ENCODE results near the gene JPH2. TPM values are rescaled to one million over a fixed set of nuclear protein-coding genes. Genes with fewer than 3 reads are reported as not detected.

JPH2 gene
- total and polyA plus RNA-seq, 10 of the 15 experiments (the other 5 are each of a cell fraction or from before 2014, with no cell fraction given), result 0.16 TPM; not detected in 9

GRCh38 chr20:44089987-44090674 is 96.9 kb downstream of the JPH2 start (continued):
- TF ChIP-seq, protein P1, sequence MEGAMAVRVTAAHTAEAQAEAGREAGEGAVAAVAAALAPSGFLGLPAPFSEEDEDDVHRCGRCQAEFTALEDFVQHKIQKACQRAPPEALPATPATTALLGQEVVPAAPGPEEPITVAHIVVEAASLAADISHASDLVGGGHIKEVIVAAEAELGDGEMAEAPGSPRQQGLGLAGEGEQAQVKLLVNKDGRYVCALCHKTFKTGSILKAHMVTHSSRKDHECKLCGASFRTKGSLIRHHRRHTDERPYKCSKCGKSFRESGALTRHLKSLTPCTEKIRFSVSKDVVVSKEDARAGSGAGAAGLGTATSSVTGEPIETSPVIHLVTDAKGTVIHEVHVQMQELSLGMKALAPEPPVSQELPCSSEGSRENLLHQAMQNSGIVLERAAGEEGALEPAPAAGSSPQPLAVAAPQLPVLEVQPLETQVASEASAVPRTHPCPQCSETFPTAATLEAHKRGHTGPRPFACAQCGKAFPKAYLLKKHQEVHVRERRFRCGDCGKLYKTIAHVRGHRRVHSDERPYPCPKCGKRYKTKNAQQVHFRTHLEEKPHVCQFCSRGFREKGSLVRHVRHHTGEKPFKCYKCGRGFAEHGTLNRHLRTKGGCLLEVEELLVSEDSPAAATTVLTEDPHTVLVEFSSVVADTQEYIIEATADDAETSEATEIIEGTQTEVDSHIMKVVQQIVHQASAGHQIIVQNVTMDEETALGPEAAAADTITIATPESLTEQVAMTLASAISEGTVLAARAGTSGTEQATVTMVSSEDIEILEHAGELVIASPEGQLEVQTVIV (IDR thresholded peaks at IDR 0.05; ENCODE audit: borderline replicate concordance, partially characterized antibody), result no peak
- TF ChIP-seq, protein P2, sequence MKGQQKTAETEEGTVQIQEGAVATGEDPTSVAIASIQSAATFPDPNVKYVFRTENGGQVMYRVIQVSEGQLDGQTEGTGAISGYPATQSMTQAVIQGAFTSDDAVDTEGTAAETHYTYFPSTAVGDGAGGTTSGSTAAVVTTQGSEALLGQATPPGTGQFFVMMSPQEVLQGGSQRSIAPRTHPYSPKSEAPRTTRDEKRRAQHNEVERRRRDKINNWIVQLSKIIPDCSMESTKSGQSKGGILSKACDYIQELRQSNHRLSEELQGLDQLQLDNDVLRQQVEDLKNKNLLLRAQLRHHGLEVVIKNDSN (IDR thresholded peaks at IDR 0.05; ENCODE audit: borderline replicate concordance, extremely low read length, insufficient read depth, low read depth, low read length), result peak; percentile 90
- no peak for TF ChIP-seq ATF2 (IDR thresholded peaks at IDR 0.05; ENCODE audit: low read length)
- no peak for TF ChIP-seq NR2C1 (IDR thresholded peaks at IDR 0.05)
- no peak for TF ChIP-seq STAT3 (IDR thresholded peaks at IDR 0.05; ENCODE audit: low read depth, low read length)
- peak; percentile 67 for TF ChIP-seq NFYA (IDR thresholded peaks at IDR 0.05; ENCODE audit: borderline replicate concordance, low read depth, low read length)
- peak; percentile 85 for TF ChIP-seq SP1 (IDR thresholded peaks at IDR 0.05; ENCODE audit: low read depth, low read length)
- no peak for TF ChIP-seq PAX5 (IDR thresholded peaks at IDR 0.05; ENCODE audit: borderline replicate concordance, low read depth, low read length)
- TF ChIP-seq POU2F2 (IDR thresholded peaks at IDR 0.05; ENCODE audit: borderline replicate concordance, low read depth, low read length), result peak; percentile 75; the same call in 1 of the 3 replicates
- no peak for TF ChIP-seq RELB (IDR thresholded peaks at IDR 0.05; ENCODE audit: low read depth)
- no peak for TF ChIP-seq CREM (IDR thresholded peaks at IDR 0.05; ENCODE audit: low read depth)
- no peak for TF ChIP-seq SMAD5 (IDR thresholded peaks at IDR 0.05; ENCODE audit: low read depth)
- TF ChIP-seq, protein P3, sequence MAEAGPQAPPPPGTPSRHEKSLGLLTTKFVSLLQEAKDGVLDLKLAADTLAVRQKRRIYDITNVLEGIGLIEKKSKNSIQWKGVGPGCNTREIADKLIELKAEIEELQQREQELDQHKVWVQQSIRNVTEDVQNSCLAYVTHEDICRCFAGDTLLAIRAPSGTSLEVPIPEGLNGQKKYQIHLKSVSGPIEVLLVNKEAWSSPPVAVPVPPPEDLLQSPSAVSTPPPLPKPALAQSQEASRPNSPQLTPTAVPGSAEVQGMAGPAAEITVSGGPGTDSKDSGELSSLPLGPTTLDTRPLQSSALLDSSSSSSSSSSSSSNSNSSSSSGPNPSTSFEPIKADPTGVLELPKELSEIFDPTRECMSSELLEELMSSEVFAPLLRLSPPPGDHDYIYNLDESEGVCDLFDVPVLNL (IDR thresholded peaks at IDR 0.05; ENCODE audit: low read depth, low read length), result no peak
- no peak for TF ChIP-seq MEF2A (IDR thresholded peaks at IDR 0.05; ENCODE audit: insufficient read depth, low read depth, low read length)
- TF ChIP-seq PML (IDR thresholded peaks at IDR 0.05; ENCODE audit: low read length), result no peak
- no peak for TF ChIP-seq CHD2 (IDR thresholded peaks at IDR 0.05; ENCODE audit: borderline replicate concordance, low read depth, low read length)
- TF ChIP-seq PBX3 (IDR thresholded peaks at IDR 0.05; ENCODE audit: insufficient replicate concordance, low read depth, low read length), result no peak
- TF ChIP-seq TCF7 (IDR thresholded peaks at IDR 0.05; ENCODE audit: borderline replicate concordance), result no peak
- no peak for TF ChIP-seq FOXK2 (IDR thresholded peaks at IDR 0.05)
- no peak for TF ChIP-seq ZNF384 (IDR thresholded peaks at IDR 0.05; ENCODE audit: borderline replicate concordance, low read depth, low read length)
- no peak for TF ChIP-seq MEF2B (IDR thresholded peaks at IDR 0.05; ENCODE audit: partially characterized antibody, poor library complexity, severe bottlenecking)
- TF ChIP-seq IKZF2 (IDR thresholded peaks at IDR 0.05), result no peak

Measured in GM12878 (cell line).